Epidermal melanocyte (primary cell): Measurements from ENCODE around the gene SMIM38.
"Not testable (repeated sequence)": the region's sequence is repeated elsewhere in the genome, so short reads cannot be mapped to it uniquely, and the experiment has no call there.

Source experiments
- DNase-seq: peaks from one replicate; pipeline ENCODE4 v3.0.0; 2011; ENCODE audit warnings: low spot score; ENCODE audit not compliant: insufficient read length

Gene SMIM38

GRCh38 chr11:69137151-69137844, 18.4 kb upstream of the SMIM38 start:
- DNase-seq, result no peak

- no peak for DNase-seq
These were observed 17.5 kb upstream of the SMIM38 start for GRCh38 chr11:69138265-69138664.

- DNase-seq, result not testable (repeated sequence)
These were observed 15.6 kb upstream of the SMIM38 start for GRCh38 chr11:69140161-69140560.

- no peak for DNase-seq
These were observed 15.1 kb upstream of the SMIM38 start for GRCh38 chr11:69140635-69141034.

GRCh38 chr11:69141742-69142141, 14.0 kb upstream of the SMIM38 start:
- DNase-seq, result no peak

GRCh38 chr11:69142895-69143294, 12.8 kb upstream of the SMIM38 start:
- no peak for DNase-seq

GRCh38 chr11:69144316-69145049, 11.3 kb upstream of the SMIM38 start:
- no peak for DNase-seq

- no peak for DNase-seq
These were observed 10.7 kb upstream of the SMIM38 start for GRCh38 chr11:69145050-69145380.

- DNase-seq, result no peak
These were observed 7.4 kb upstream of the SMIM38 start for GRCh38 chr11:69148377-69148762.

GRCh38 chr11:69148806-69149205, 6.9 kb upstream of the SMIM38 start:
- no peak for DNase-seq

- not testable (repeated sequence) for DNase-seq
These were observed 6.2 kb upstream of the SMIM38 start for GRCh38 chr11:69149338-69150045.

- DNase-seq, result no peak
These were observed 5.6 kb upstream of the SMIM38 start for GRCh38 chr11:69150175-69150574.

GRCh38 chr11:69151836-69152235, 3.9 kb upstream of the SMIM38 start:
- no peak for DNase-seq

- DNase-seq, result no peak
These were observed 2.9 kb upstream of the SMIM38 start for GRCh38 chr11:69152733-69153421.

GRCh38 chr11:69153661-69154060, 2.1 kb upstream of the SMIM38 start:
- no peak for DNase-seq

- no peak for DNase-seq
These were observed 1.4 kb upstream of the SMIM38 start for GRCh38 chr11:69154211-69154913.

GRCh38 chr11:69154938-69155301, 815 bp upstream of the SMIM38 start:
- DNase-seq, result no peak

GRCh38 chr11:69156235-69156639, 502 bp downstream of the SMIM38 start:
- no peak for DNase-seq

GRCh38 chr11:69156673-69157155, 979 bp downstream of the SMIM38 start:
- no peak for DNase-seq

- peak; percentile 64 for DNase-seq
These were observed 1.6 kb downstream of the SMIM38 start for GRCh38 chr11:69157156-69157821.

- DNase-seq, result no peak
These were observed 2.1 kb downstream of the SMIM38 start for GRCh38 chr11:69157822-69158231.
